HG03175 (cell line): ENCODE measurements around the gene SNX21.
"Not testable (repeated sequence)": the region's sequence is repeated elsewhere in the genome, so short reads cannot be mapped to it uniquely, and the experiment has no call there.

ENCODE experiments used
- ATAC-seq: cut with Tn5 transposase; IDR thresholded peaks from one replicate; pipeline ENCODE4 v1.9.1; 2021; ENCODE audit warnings: mild to moderate bottlenecking, moderate library complexity; ENCODE audit not compliant: unreplicated experiment

Gene SNX21

GRCh38 chr20:45821947-45822346 is 11.7 kb upstream of the SNX21 start:
- no peak for ATAC-seq

GRCh38 chr20:45822857-45823256 is 10.7 kb upstream of the SNX21 start:
- no peak for ATAC-seq

- no peak for ATAC-seq
These were observed 9.4 kb upstream of the SNX21 start for GRCh38 chr20:45823949-45824835.

- no peak for ATAC-seq
These were observed 7.1 kb upstream of the SNX21 start for GRCh38 chr20:45826381-45827019.

- ATAC-seq = no peak
These were observed 6.5 kb upstream of the SNX21 start, which contains the start of gene TNNC2 for GRCh38 chr20:45827030-45827652. TSS of gene TNNC2 (minus strand) at chr20:45827312. CDS start at chr20:45827248, 64 bp downstream.

GRCh38 chr20:45827712-45828111 is 5.9 kb upstream of the SNX21 start:
- no peak for ATAC-seq

- no peak for ATAC-seq
These were observed 5.0 kb upstream of the SNX21 start for GRCh38 chr20:45828589-45828988.

GRCh38 chr20:45829673-45830106 is 3.9 kb upstream of the SNX21 start:
- ATAC-seq = not testable (repeated sequence)

- no peak for ATAC-seq
These were observed 980 bp upstream of the SNX21 start for GRCh38 chr20:45832619-45833018.

GRCh38 chr20:45833883-45834796 is 541 bp downstream of the SNX21 start:
- peak; percentile 53 for ATAC-seq

GRCh38 chr20:45834797-45835161 is 1.2 kb downstream of the SNX21 start:
- ATAC-seq = no peak

- ATAC-seq = no peak
These were observed 1.7 kb downstream of the SNX21 start for GRCh38 chr20:45835329-45835765.

- no peak for ATAC-seq
These were observed 2.2 kb downstream of the SNX21 start for GRCh38 chr20:45835825-45836224.

- ATAC-seq = no peak
These were observed 3.2 kb downstream of the SNX21 start for GRCh38 chr20:45836841-45837240.

- no peak for ATAC-seq
These were observed 7.2 kb downstream of the SNX21 start for GRCh38 chr20:45840700-45841198.

- ATAC-seq = no peak
These were observed 8.0 kb downstream of the SNX21 start for GRCh38 chr20:45841407-45842129.

GRCh38 chr20:45842169-45842812 is 8.7 kb downstream of the SNX21 start:
- ATAC-seq = peak; percentile 83

- no peak for ATAC-seq
These were observed 9.9 kb downstream of the SNX21 start for GRCh38 chr20:45843506-45843905.

GRCh38 chr20:45845452-45845851 is 11.9 kb downstream of the SNX21 start:
- no peak for ATAC-seq
